ENCODE data around the gene SGPP2.

GRCh38 chr2:222522082-222522481, 97.7 kb downstream of the SGPP2 start:
- no peak for TF ChIP-seq CTCF (conservative IDR thresholded peaks at IDR 0.05; ENCODE audit: low read depth, low read length)
- no peak for TF ChIP-seq EZH2 (IDR thresholded peaks at IDR 0.05; ENCODE audit: borderline replicate concordance, low read depth, low read length, poor library complexity, severe bottlenecking)
